Endothelial cell of umbilical vein (primary cell): ENCODE results near the gene CD79B. TPM values are rescaled to one million over a fixed set of nuclear protein-coding genes. Genes with fewer than 3 reads are reported as not detected.

Experiments used
- Bru-seq: library from RNA; stranded (reverse); fragments of 400-500 nt; gene quantifications from one replicate; lab custom pipeline; 2021; lab: Mats Ljungman, UMichigan
- BruChase-seq, 2 experiments: library from RNA; stranded (reverse); fragments of 400-500 nt; gene quantifications; one replicate each; lab custom pipeline; 2021; lab: Mats Ljungman, UMichigan
- BruUV-seq: library from RNA; stranded (reverse); fragments of 400-500 nt; replicated peaks from 2 replicates; lab custom pipeline; 2021; lab: Mats Ljungman, UMichigan
- CTCF ChIA-PET: fragments of 300-600, 350-600 bp; sonication (Branson Sonifier 250); formaldehyde crosslinking; loops from one replicate; lab custom pipeline; 2021; ENCODE audit warnings: antibody characterized with exemption, inconsistent platforms; lab: Charles Lee
- POLR2A ChIA-PET: fragments of 300-600, 350-600 bp; sonication (Branson Sonifier 250); formaldehyde crosslinking; loops from one replicate; lab custom pipeline; 2021; ENCODE audit warnings: antibody characterized with exemption, inconsistent platforms; lab: Charles Lee
- DNase-seq: peaks from one replicate; pipeline ENCODE4 v3.0.0-alpha.2; 2011; ENCODE audit warnings: low read depth, low spot score
- FAIRE-seq: peaks from 2 replicates; lab custom pipeline; 2011; peaks lifted over from hg19 to GRCh38; lab: Jason Lieb, UNC
- H2AFZ ChIP-seq: 2 replicates; pipeline ENCODE4 v1.6.0; 2012; ENCODE audit warnings: low read depth, low read length, control low read depth, inconsistent platforms
- H3K27ac ChIP-seq: 2 replicates; pipeline ENCODE4 v1.5.1; 2011; ENCODE audit warnings: low read depth, mild to moderate bottlenecking, control low read depth, low read length, moderate library complexity; ENCODE audit not compliant: insufficient read depth
- H3K27me3 ChIP-seq, 2 experiments: 2 replicates each; pipeline versions ENCODE4 v1.6.0 to v1.6.1; 2011; ENCODE audit warnings: low read length in 2 of 2, mixed read lengths in 1 of 2; ENCODE audit not compliant: control insufficient read depth in 2 of 2, insufficient read depth in 2 of 2
- H3K36me3 ChIP-seq, 2 experiments: 2 replicates in 1 of 2; 3 replicates in 1 of 2; pipeline ENCODE4 v1.5.1; 2011; ENCODE audit warnings: low read length in 2 of 2, mild to moderate bottlenecking in 1 of 2, moderate library complexity in 1 of 2; ENCODE audit not compliant: control insufficient read depth in 2 of 2, insufficient read depth in 2 of 2; ENCODE audit errors: extremely low read depth in 1 of 2
- H3K4me1 ChIP-seq: 3 replicates; pipeline ENCODE4 v1.5.1; 2011; ENCODE audit warnings: mild to moderate bottlenecking, low read length; ENCODE audit not compliant: control insufficient read depth, insufficient read depth; ENCODE audit errors: extremely low read depth
- H3K4me2 ChIP-seq: 2 replicates; pipeline ENCODE4 v1.6.1; 2011; ENCODE audit warnings: low read length, control low read depth, mixed read lengths; ENCODE audit not compliant: insufficient read depth
- H3K4me3 ChIP-seq, 3 experiments: fragments of 200-600 bp in 1 of 3; sonication (generic), shearing (Covaris generic) in 1 of 3; replicated peaks in 1 of 3; 2 replicates each; pipeline ENCODE4 v1.5.1; 2011 to 2016; ENCODE audit warnings: control low read depth in 3 of 3, low read length in 3 of 3, mild to moderate bottlenecking in 2 of 3, inconsistent platforms in 1 of 3, low read depth in 1 of 3, moderate library complexity in 1 of 3; ENCODE audit not compliant: insufficient read depth in 1 of 3
- H3K79me2 ChIP-seq: 2 replicates; pipeline ENCODE4 v1.6.0; 2012; ENCODE audit warnings: low read length, inconsistent platforms; ENCODE audit not compliant: control insufficient read depth, insufficient read depth
- H3K9ac ChIP-seq: replicated peaks from 2 replicates; pipeline ENCODE3; 2011; ENCODE audit warnings: low read length, control low read depth; ENCODE audit not compliant: insufficient read depth; ENCODE audit errors: extremely low read depth
- H3K9me1 ChIP-seq: replicated peaks from 3 replicates; pipeline ENCODE4 v1.6.0; 2011; ENCODE audit warnings: mild to moderate bottlenecking, low read length; ENCODE audit not compliant: control insufficient read depth, insufficient read depth; ENCODE audit errors: extremely low read depth
- H3K9me3 ChIP-seq: replicated peaks from 2 replicates; pipeline ENCODE4 v1.5.1; 2012; ENCODE audit warnings: low read length, inconsistent platforms; ENCODE audit not compliant: control insufficient read depth, insufficient read depth
- H4K20me1 ChIP-seq: replicated peaks from 2 replicates; pipeline ENCODE3; 2011; ENCODE audit warnings: mild to moderate bottlenecking, low read length; ENCODE audit not compliant: control insufficient read depth, insufficient read depth; ENCODE audit errors: extremely low read depth
- JUN ChIP-seq: IDR thresholded peaks from 2 replicates; pipeline ENCODE4 v1.6.1; 2011; ENCODE audit warnings: borderline replicate concordance, low read depth; ENCODE audit not compliant: insufficient read length, insufficient read depth
- dilution Hi-C: fragments of 300-500 bp; cut with MboI; formaldehyde crosslinking; loops from one replicate; pipeline ENCODE4 v1.15.0; 2019; ENCODE audit warnings: low sequenced_read_pairs; ENCODE audit not compliant: extremely low pct_ligation_motif_present
- intact Hi-C: fragments of 100-400 bp; cut with micrococcal nuclease; formaldehyde crosslinking; loops from one replicate; pipeline ENCODE4 v1.10.0; 2022
- long read RNA-seq: library from polyadenylated mRNA; stranded (forward); transcript quantifications from one replicate; pipeline ENCODE4 v2.0.0, GENCODE V29; 2021
- polyA minus RNA-seq, 3 experiments: library from RNA; depleted of rRNA, polyadenylated mRNA; stranded (reverse); fragments of >200 nt; gene quantifications; 1 replicate in 1 of 3; 2 replicates in 2 of 3; pipeline ENCODE4 v1.2.3, GENCODE V29; 2011
- polyA plus RNA-seq, 4 experiments: library from polyadenylated mRNA; depleted of rRNA in 3 of 4; stranded (reverse) in 3 of 4; unstranded in 1 of 4; fragments of >200 nt; gene quantifications; 2 replicates each; pipeline versions ENCODE4 v1.2.1 to v1.2.3, GENCODE V29; 2011 to 2012; ENCODE audit warnings: missing spikeins in 1 of 4
- total RNA-seq: library from RNA; stranded (reverse); gene quantifications from 2 replicates; pipeline ENCODE4 v1.2.3, GENCODE V29; 2021
- TF ChIP-seq, protein P1 (sequence below): IDR thresholded peaks from 2 replicates; pipeline ENCODE4 v1.6.1; 2011; ENCODE audit not compliant: insufficient read depth, insufficient read length
- TF ChIP-seq, protein P2 (sequence below), 2 donors: IDR thresholded peaks; 1 replicate in 1 of 2; 2 replicates in 1 of 2; pipeline ENCODE4 v1.5.1; 2011; ENCODE audit warnings: low read length in 2 of 2, mild to moderate bottlenecking in 2 of 2, moderate library complexity in 2 of 2, control low read depth in 1 of 2, inconsistent platforms in 1 of 2, low read depth in 1 of 2; ENCODE audit not compliant: insufficient read depth in 1 of 2; ENCODE audit errors: extremely low read depth in 1 of 2

Gene CD79B
- 0.60 and 2.1 TPM in 2 replicates for total RNA-seq
- polyA plus RNA-seq, result 2.2 and 3.9 TPM in 2 replicates
- polyA plus RNA-seq (2011; cell fraction: cytosol; rRNA removed), result 2.5 and 2.7 TPM in 2 replicates
- 0.41 and 0.67 TPM in 2 replicates for polyA plus RNA-seq (2011; cell fraction: nucleus; rRNA removed)
- polyA plus RNA-seq (2012), result 2.3 and 2.7 TPM in 2 replicates
- polyA minus RNA-seq, result 0.29 and 1.9 TPM in 2 replicates
- polyA minus RNA-seq (2011; cell fraction: cytosol; rRNA and poly(A)+ RNA removed), result not detected
- polyA minus RNA-seq (2011; cell fraction: nucleus; rRNA and poly(A)+ RNA removed), result 0.34 TPM in 1 of 2 replicates, not detected in the other
- Bru-seq, nascent RNA, result not detected
- percentile 18 among the genes with signal in this experiment for BruChase-seq, experiment 1, labeled RNA remaining after a 6-hour chase
- BruChase-seq, experiment 2, labeled RNA remaining after a 2-hour chase, result not detected
- long read RNA-seq, partial matches to known transcripts, result 2 of 2 reads
- long read RNA-seq, other reads (novel, unspliced or antisense), result 0 of 2 reads

DNA sequence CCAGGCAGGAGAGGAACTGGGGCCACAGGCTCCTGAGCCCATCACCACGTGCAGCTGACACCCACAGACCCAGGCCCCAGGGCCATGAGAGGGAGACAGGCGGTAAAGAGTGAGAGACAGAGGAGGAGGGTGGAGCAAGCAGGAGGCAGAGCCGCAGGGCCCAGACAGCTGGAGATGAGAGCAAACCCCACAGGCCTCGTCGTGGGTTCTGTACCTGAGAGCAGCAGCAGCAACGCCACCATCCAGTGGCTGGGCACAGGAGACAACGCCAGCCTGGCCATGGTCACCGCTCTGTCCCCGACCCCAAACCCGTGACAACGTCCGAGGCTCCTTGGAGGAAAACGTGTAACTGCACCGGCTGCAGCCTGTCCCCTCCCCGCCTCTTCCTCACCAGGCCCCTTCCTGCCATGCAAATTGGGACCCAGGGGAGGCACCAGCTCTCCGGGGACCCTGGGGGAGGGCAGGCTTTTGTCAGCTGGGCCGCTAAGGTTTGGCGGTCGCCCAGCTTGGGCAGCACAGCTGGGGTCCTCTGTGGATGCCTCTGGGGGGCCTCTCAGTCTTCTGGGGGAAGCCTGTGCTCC is at the start of gene CD79B:
Gene CD79B, minus strand, starts transcription at position 351 of the 581 bp plus-strand sequence. Its CDS starts 70 bp downstream, at position 281.
- no peak for FAIRE-seq
- CTCF ChIA-PET, result interaction anchor here (0.6 to 3.4 kb wide), 3 partner anchors 13 to 59 kb away, joined by 3 to 22 read pairs (median 4); no protein-coding TSS in a partner anchor
- dilution Hi-C loops, result no loop called here

More for the DNA sequence above, at the start of gene CD79B:
- Histone ChIP-seq H3K9ac (no peak within 1 kb of the TSS), H3K79me2 (no peaks in the 10 kb centered on the region), H2AFZ (peak within 1 kb of the TSS; percentile 34), H3K36me3 (no peaks in the 10 kb centered on the region), H4K20me1 (no peaks in the 10 kb centered on the region), H3K27me3 (no peaks in the 10 kb centered on the region), H3K9me1 (no peaks in the 10 kb centered on the region), H3K4me2 (no peak within 1 kb of the TSS), H3K9me3 (no peaks in the 10 kb centered on the region), H3K4me3 (no peak within 1 kb of the TSS), H3K27ac (no peak within 1 kb of the TSS), H3K4me1 (peaks cover 4% of the 10 kb centered on the region)
- no peak for DNase-seq
- TF ChIP-seq JUN, result no peak
- TF ChIP-seq, protein P1, sequence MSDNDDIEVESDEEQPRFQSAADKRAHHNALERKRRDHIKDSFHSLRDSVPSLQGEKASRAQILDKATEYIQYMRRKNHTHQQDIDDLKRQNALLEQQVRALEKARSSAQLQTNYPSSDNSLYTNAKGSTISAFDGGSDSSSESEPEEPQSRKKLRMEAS, result no peak
- TF ChIP-seq, protein P2, sequence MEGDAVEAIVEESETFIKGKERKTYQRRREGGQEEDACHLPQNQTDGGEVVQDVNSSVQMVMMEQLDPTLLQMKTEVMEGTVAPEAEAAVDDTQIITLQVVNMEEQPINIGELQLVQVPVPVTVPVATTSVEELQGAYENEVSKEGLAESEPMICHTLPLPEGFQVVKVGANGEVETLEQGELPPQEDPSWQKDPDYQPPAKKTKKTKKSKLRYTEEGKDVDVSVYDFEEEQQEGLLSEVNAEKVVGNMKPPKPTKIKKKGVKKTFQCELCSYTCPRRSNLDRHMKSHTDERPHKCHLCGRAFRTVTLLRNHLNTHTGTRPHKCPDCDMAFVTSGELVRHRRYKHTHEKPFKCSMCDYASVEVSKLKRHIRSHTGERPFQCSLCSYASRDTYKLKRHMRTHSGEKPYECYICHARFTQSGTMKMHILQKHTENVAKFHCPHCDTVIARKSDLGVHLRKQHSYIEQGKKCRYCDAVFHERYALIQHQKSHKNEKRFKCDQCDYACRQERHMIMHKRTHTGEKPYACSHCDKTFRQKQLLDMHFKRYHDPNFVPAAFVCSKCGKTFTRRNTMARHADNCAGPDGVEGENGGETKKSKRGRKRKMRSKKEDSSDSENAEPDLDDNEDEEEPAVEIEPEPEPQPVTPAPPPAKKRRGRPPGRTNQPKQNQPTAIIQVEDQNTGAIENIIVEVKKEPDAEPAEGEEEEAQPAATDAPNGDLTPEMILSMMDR (IDR thresholded peaks at IDR 0.05; ENCODE audit: extremely low read depth in 1 of 2, insufficient read depth in 1 of 2, low read depth in 1 of 2, low read length in 2 of 2), result no peak
- intact Hi-C loops, result no loop called here
- BruUV-seq, result no TSS peak
- POLR2A ChIA-PET, result no interaction called here
